ENCODE measurements around the gene GPR146. TPM values are rescaled to one million over a fixed set of nuclear protein-coding genes. Genes with fewer than 3 reads are reported as not detected.

GPR146 gene
- total RNA-seq, 1 donor from 2014 or later = 1.3 TPM

DNA sequence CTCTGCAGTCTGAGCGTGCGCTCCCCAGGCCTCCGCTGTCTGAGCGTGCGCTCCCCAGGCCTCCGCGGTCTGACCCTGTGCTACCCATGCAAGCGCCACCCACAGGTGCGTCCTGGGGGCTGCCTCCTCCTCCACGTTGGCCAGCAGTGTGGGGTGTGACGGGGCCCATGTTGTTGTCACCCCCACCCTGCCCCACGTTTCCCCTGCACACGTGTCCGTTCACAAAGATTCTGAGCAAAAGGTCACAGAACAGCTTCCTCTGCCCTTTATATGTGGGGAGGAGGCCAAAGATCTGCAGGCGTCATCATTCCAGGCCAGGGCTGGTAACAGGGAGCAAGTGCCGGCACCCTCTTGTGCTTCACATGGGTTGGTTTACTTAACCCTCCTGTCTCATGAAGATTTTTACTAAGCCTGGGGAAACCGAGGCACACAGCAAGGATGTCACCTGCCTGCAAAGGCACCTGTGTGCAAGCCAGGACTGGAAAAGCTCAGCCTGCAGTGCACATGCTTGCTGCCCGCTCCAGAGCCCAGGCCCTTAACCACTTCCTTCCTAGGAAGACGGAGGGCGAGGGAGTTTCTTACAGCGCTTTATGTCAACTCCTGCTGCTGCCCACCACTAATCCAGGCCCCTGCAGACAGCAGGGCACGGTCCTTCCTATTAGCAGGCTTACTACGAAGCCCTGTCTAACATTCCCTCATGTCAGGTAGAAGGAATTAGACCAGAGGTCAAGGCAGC lies 4.8 kb downstream of the GPR146 start:
- no peaks in the 10 kb centered on the region for H3K36me3 ChIP-seq (ENCODE audit: control insufficient read depth, insufficient read depth, low read length)
- no peak for DNase-seq (ENCODE audit: low read depth)

GRCh38 chr7:1049801-1050200 lies 5.5 kb downstream of the GPR146 start:
- TF ChIP-seq CTCF (IDR thresholded peaks at IDR 0.05; ENCODE audit: insufficient read depth, low read length, severe bottlenecking) = no peak
- FAIRE-seq = no peak

More for the DNA sequence above, 4.8 kb downstream of the GPR146 start:
- no peak for FAIRE-seq
- Histone ChIP-seq H3K27me3 (ENCODE audit: control insufficient read depth, insufficient read depth, low read length) (no peaks in the 10 kb centered on the region), H3K4me3 (ENCODE audit: low read depth, low read length) (no peak overlapping the region)
- TF ChIP-seq CTCF (IDR thresholded peaks at IDR 0.05; ENCODE audit: insufficient read depth, low read length, severe bottlenecking) = no peak

DNA sequence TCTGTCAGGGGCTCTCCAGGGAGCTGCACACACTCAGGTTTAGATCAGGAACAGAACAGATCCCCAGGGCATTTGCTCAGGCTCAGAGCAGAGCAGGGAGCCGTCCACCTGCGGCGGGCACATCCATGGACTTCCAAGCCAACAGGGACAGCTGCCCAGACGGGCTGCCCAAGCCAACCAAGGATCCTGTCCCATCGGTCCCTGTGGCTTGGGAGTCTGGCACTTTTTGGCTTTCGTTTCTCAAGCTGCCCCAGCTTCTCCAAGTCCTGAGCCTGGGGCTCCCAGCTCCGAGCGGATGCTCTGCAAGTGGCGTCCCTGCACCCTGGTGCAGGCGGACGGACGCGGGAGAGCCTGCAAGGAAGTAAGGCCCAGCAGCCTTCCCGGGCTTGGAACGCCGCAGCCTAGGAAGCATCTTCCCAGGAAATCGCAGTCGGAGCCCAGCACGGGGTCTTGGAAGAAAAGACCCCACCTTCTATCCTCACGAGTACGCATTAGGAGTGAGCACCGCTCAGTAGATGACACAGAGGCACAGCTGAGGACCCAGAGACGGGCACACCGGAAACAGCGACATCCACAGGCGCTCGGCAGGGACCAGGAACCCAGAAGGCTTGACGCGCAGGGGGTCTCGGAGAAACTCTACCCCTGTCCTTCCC lies 6.0 kb downstream of the GPR146 start:
- no peak overlapping the region for H3K4me3 ChIP-seq (ENCODE audit: low read depth, low read length)
- DNase-seq (ENCODE audit: low read depth) (no peak), FAIRE-seq (no peak)
- no peaks in the 10 kb centered on the region for H3K36me3 ChIP-seq (ENCODE audit: control insufficient read depth, insufficient read depth, low read length)
- H3K27me3 ChIP-seq (ENCODE audit: control insufficient read depth, insufficient read depth, low read length) = no peaks in the 10 kb centered on the region
- TF ChIP-seq CTCF (IDR thresholded peaks at IDR 0.05; ENCODE audit: insufficient read depth, low read length, severe bottlenecking) = no peak

More at GRCh38 chr7:1049801-1050200, 5.5 kb downstream of the GPR146 start:
- H3K4me3 ChIP-seq (ENCODE audit: low read depth, low read length) = no peak overlapping the region
- H3K27me3 ChIP-seq (ENCODE audit: control insufficient read depth, insufficient read depth, low read length) = no peaks in the 10 kb centered on the region
- no peak for DNase-seq (ENCODE audit: low read depth)
- H3K36me3 ChIP-seq (ENCODE audit: control insufficient read depth, insufficient read depth, low read length) = no peaks in the 10 kb centered on the region

GRCh38 chr7:1050956-1051690 lies 6.8 kb downstream of the GPR146 start:
- H3K4me3 ChIP-seq (ENCODE audit: low read depth, low read length) = no peak overlapping the region
- DNase-seq (ENCODE audit: low read depth) = no peak
- H3K36me3 ChIP-seq (ENCODE audit: control insufficient read depth, insufficient read depth, low read length) = no peaks in the 10 kb centered on the region
- FAIRE-seq = peak; percentile 28
- H3K27me3 ChIP-seq (ENCODE audit: control insufficient read depth, insufficient read depth, low read length) = no peaks in the 10 kb centered on the region
- no peak for TF ChIP-seq CTCF (IDR thresholded peaks at IDR 0.05; ENCODE audit: insufficient read depth, low read length, severe bottlenecking)

GRCh38 chr7:1052031-1052818 lies 7.9 kb downstream of the GPR146 start:
- H3K36me3 ChIP-seq (ENCODE audit: control insufficient read depth, insufficient read depth, low read length) = no peaks in the 10 kb centered on the region
- H3K27me3 ChIP-seq (ENCODE audit: control insufficient read depth, insufficient read depth, low read length) = no peaks in the 10 kb centered on the region
- H3K4me3 ChIP-seq (ENCODE audit: low read depth, low read length) = no peak overlapping the region
- no peak for TF ChIP-seq CTCF (IDR thresholded peaks at IDR 0.05; ENCODE audit: insufficient read depth, low read length, severe bottlenecking)
- no peak for DNase-seq (ENCODE audit: low read depth)
- FAIRE-seq = no peak
